BJ (cell line): Measurements from ENCODE around the gene SERPINA12. TPM values are rescaled to one million over a fixed set of nuclear protein-coding genes. Genes with fewer than 3 reads are reported as not detected.

Experiments
- CTCF ChIA-PET: fragments of 350-600 bp; formaldehyde crosslinking; extraction: SDS; loops from one replicate; lab custom pipeline; 2021; ENCODE audit warnings: antibody characterized with exemption, inconsistent platforms; lab: Yijun Ruan, JAX
- POLR2A ChIA-PET: fragments of 300-600 bp; sonication (Branson Sonifier 250); formaldehyde crosslinking; extraction: SDS; loops from one replicate; lab custom pipeline; 2021; ENCODE audit warnings: antibody characterized with exemption; lab: Charles Lee
- DNase-seq: peaks from one replicate; pipeline ENCODE4 v3.0.0-alpha.2; 2011; ENCODE audit warnings: low read depth
- H3K27me3 ChIP-seq: 2 replicates; pipeline ENCODE4 v1.6.0; 2011; ENCODE audit warnings: low read length; ENCODE audit not compliant: control insufficient read depth, insufficient read depth
- H3K36me3 ChIP-seq: 2 replicates; pipeline ENCODE4 v1.5.1; 2011; ENCODE audit warnings: low read length; ENCODE audit not compliant: control insufficient read depth, insufficient read depth
- H3K4me3 ChIP-seq: 2 replicates; pipeline ENCODE4 v1.5.1; 2011; ENCODE audit warnings: low read depth, mild to moderate bottlenecking, control low read depth, low read length
- polyA plus RNA-seq: library from polyadenylated mRNA; depleted of rRNA; stranded (reverse); fragments of >200 nt; gene quantifications from 2 replicates; pipeline ENCODE4 v1.2.3, GENCODE V29; 2011
- TF ChIP-seq, protein P1 (sequence below): IDR thresholded peaks from 2 replicates; pipeline ENCODE4 v1.5.1; 2011; ENCODE audit warnings: low read depth, mild to moderate bottlenecking, control low read depth, inconsistent platforms, low read length, moderate library complexity; ENCODE audit not compliant: insufficient read depth

The SERPINA12 gene
- polyA plus RNA-seq, 1 experiment: not detected

DNA sequence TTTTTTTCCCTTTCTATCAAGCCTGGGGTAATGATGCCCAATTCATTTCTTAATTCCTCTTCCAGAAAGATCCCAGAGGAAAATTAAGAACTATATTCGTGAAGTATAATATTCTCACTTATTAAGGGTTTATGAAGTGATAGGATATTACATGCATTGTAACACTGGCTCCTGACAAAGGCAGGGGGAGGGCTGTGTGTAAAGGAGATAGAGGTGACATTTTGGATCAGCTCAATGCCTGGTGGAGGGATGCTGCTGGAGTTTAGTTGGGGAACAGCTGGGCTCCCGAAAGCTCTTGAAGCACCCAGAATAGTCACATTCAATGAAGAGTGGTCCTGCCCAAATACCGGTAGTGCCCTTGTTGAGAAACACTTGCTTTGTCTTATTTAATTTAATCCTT is 57.4 kb downstream of the SERPINA12 start:
- Histone ChIP-seq H3K36me3 (no peaks in the 10 kb centered on the region), H3K4me3 (no peak overlapping the region), H3K27me3 (no peaks in the 10 kb centered on the region)
- POLR2A ChIA-PET: no interaction called here
- TF ChIP-seq, protein P1, sequence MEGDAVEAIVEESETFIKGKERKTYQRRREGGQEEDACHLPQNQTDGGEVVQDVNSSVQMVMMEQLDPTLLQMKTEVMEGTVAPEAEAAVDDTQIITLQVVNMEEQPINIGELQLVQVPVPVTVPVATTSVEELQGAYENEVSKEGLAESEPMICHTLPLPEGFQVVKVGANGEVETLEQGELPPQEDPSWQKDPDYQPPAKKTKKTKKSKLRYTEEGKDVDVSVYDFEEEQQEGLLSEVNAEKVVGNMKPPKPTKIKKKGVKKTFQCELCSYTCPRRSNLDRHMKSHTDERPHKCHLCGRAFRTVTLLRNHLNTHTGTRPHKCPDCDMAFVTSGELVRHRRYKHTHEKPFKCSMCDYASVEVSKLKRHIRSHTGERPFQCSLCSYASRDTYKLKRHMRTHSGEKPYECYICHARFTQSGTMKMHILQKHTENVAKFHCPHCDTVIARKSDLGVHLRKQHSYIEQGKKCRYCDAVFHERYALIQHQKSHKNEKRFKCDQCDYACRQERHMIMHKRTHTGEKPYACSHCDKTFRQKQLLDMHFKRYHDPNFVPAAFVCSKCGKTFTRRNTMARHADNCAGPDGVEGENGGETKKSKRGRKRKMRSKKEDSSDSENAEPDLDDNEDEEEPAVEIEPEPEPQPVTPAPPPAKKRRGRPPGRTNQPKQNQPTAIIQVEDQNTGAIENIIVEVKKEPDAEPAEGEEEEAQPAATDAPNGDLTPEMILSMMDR: no peak
- CTCF ChIA-PET: no interaction called here
- no peak for DNase-seq

DNA sequence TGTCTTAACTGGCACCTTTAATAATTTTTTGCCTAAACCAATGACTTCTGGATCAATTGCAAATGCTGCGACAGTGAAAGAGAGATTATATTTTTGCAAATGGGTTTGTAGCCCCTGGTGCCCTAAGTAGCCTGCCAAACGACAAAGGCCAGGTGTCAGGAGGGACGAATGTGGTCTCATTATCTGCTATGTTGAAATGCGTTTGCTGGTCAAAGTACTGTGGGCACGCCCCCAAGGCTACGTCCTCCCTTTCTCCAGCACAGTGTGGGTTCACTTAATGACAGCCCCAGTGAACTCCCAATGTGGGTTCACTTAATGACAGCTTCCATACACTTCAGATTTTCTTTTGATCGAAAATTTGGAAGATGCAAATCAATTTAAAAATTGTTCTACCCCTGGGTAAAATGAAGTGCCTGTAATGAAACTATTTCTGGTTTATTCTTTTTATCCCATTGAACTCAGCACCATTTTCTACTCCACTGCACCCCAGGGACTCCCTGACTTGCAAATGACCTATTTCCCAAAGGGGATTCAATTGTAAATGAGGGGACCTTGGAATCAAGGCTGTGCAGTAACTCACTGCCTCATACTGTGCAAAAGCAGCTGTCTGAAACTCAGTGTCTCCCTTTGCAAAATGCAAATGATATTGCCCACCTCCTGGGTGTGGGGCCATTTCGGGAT is 58.0 kb downstream of the SERPINA12 start:
- TF ChIP-seq, protein P1: no peak
- ChIA-PET CTCF (interaction anchor here (1.4 kb wide), 1 partner anchor 35 kb away, joined by 3 read pairs; no protein-coding TSS in a partner anchor), POLR2A (no interaction called here)
- Histone ChIP-seq H3K36me3 (no peaks in the 10 kb centered on the region), H3K27me3 (no peaks in the 10 kb centered on the region), H3K4me3 (no peak overlapping the region)
- DNase-seq: no peak

GRCh38 chr14:94450722-94451090 is 58.6 kb downstream of the SERPINA12 start:
- TF ChIP-seq, protein P1: no peak
- ChIA-PET POLR2A (no interaction called here), CTCF (interaction anchor here (1.4 kb wide), 1 partner anchor 36 kb away, joined by 3 read pairs; no protein-coding TSS in a partner anchor)
- DNase-seq: no peak
- no peaks in the 10 kb centered on the region for H3K36me3 ChIP-seq
- H3K27me3 ChIP-seq: no peaks in the 10 kb centered on the region
- no peak overlapping the region for H3K4me3 ChIP-seq

GRCh38 chr14:94449930-94450329 is 59.3 kb downstream of the SERPINA12 start:
- CTCF ChIA-PET: interaction anchor here (1.4 kb wide), 1 partner anchor 36 kb away, joined by 3 read pairs; no protein-coding TSS in a partner anchor
- TF ChIP-seq, protein P1: no peak
- DNase-seq: no peak
- no peaks in the 10 kb centered on the region for H3K36me3 ChIP-seq
- no peak overlapping the region for H3K4me3 ChIP-seq
- POLR2A ChIA-PET: no interaction called here
- no peaks in the 10 kb centered on the region for H3K27me3 ChIP-seq

- TF ChIP-seq, protein P1: no peak
- CTCF ChIA-PET: interaction anchor here (0.9 kb wide), 1 partner anchor 14 kb away, joined by 3 read pairs; no protein-coding TSS in a partner anchor
These were observed 61.0 kb downstream of the SERPINA12 start for GRCh38 chr14:94448071-94448808.

More at GRCh38 chr14:94448071-94448808, 61.0 kb downstream of the SERPINA12 start:
- Histone ChIP-seq H3K4me3 (no peak overlapping the region), H3K36me3 (no peaks in the 10 kb centered on the region), H3K27me3 (no peaks in the 10 kb centered on the region)
- DNase-seq: no peak
- POLR2A ChIA-PET: no interaction called here
